ENCODE measurements around the gene TOR2A. TPM values are rescaled to one million over a fixed set of nuclear protein-coding genes. Genes with fewer than 3 reads are reported as not detected.

TOR2A gene
- total RNA-seq, 5 donors from 2014 or later (not counting 1 experiment from before 2014, with no cell fraction given) = 7.7 to 18.4 (median 15.5) TPM

DNA sequence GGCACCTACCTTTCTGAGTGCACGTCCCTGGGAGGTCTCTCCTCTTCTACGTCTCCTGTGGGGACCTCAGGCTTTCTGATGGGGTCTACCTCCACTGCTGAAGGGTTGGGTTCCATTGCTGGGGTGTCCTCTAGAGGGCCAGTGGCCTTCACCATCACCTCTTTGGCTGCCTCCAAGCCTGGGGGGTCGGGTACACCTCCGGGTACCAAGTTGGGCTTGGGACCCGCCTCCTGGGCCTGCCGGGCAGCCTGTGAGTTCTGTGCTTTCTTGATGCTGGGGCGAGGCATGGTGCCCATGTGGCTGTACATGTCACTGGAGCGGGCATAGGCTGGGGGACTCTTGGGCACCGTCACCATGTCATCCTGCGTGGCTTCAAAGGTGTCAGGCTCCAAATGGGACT, 38.9 kb upstream of the TOR2A start:
- Mint-ChIP-seq H3K27me3 (no peaks in the 10 kb centered on the region), H3K4me3 (peak overlapping the region in 2 of 3 donors; percentile 7 to 60), H3K27ac (peak overlapping the region; percentile 46 to 78), H3K4me1 (peaks cover 57 to 68% (median 65%) of the 10 kb centered on the region in 3 donors), H3K9me3 (no peaks in the 10 kb centered on the region), H3K36me3 (peaks cover 6% of the 10 kb centered on the region)
- Histone ChIP-seq H3K27me3 (replicated peaks in 1 of 2; ENCODE audit: control insufficient read depth in 2 of 2, extremely low read depth in 1 of 2, insufficient read depth in 2 of 2, low read length in 1 of 2) (no peaks in the 10 kb centered on the region), H3K9me3 (no peaks in the 10 kb centered on the region), H3K36me3 (ENCODE audit: control insufficient read depth in 2 of 2, extremely low read depth in 1 of 2, insufficient read depth in 1 of 2, low read length in 1 of 2) (peaks cover 6 to 41% of the 10 kb centered on the region in 2 donors), H3K27ac (ENCODE audit: low read length) (peak overlapping the region; percentile 11), H3K4me3 (ENCODE audit: control insufficient read depth in 1 of 2, extremely low read depth in 1 of 2, low read length in 1 of 2) (no peak overlapping the region), H3K4me1 (ENCODE audit: control insufficient read depth in 1 of 2, extremely low read depth in 1 of 2, insufficient read depth in 2 of 2, low read length in 2 of 2) (peaks cover 28 to 82% of the 10 kb centered on the region in 2 experiments)
- no peak for DNase-seq
- CTCF ChIA-PET = no interaction called here
- ATAC-seq (replicated peaks in 1 of 4) = no peak
- POLR2A ChIA-PET = interaction anchor here in 1 of 2 donors (0.5 kb wide), 1 partner anchor 970 kb away, joined by 3 read pairs; no protein-coding TSS in a partner anchor
- 96% methylated on average over 8 of the region's 10 CpGs for WGBS (ENCODE audit: insufficient coverage)

- ChIA-PET POLR2A (interaction anchor here in 1 of 2 donors (0.6 kb wide), 1 partner anchor 326 kb away, joined by 5 read pairs; no protein-coding TSS in a partner anchor), CTCF (interaction anchor here (0.7 to 2.8 kb wide), 3 partner anchors 12 to 58 kb away, joined by 3 to 31 read pairs (median 4); partner anchors contain the start of genes CDK9 (in 1 of the 2) and PTRH1 (in 1 of the 2))
- H3K27me3 ChIP-seq (replicated peaks in 1 of 2; ENCODE audit: control insufficient read depth in 2 of 2, extremely low read depth in 1 of 2, insufficient read depth in 2 of 2, low read length in 1 of 2) = no peaks in the 10 kb centered on the region
- no peaks in the 10 kb centered on the region for H3K27me3 Mint-ChIP-seq
- DNase-seq (no peak), ATAC-seq (replicated peaks in 1 of 4) (no peak)
- H3K27ac ChIP-seq (ENCODE audit: low read length) = no peak overlapping the region
- no peaks in the 10 kb centered on the region for H3K9me3 Mint-ChIP-seq
- peaks cover 6 to 44% of the 10 kb centered on the region in 2 donors for H3K36me3 ChIP-seq (ENCODE audit: control insufficient read depth in 2 of 2, extremely low read depth in 1 of 2, insufficient read depth in 1 of 2, low read length in 1 of 2)
- peaks cover 34 to 82% of the 10 kb centered on the region in 2 experiments for H3K4me1 ChIP-seq (ENCODE audit: control insufficient read depth in 1 of 2, extremely low read depth in 1 of 2, insufficient read depth in 2 of 2, low read length in 2 of 2)
- peaks cover 10% of the 10 kb centered on the region for H3K36me3 Mint-ChIP-seq
- H3K9me3 ChIP-seq = no peaks in the 10 kb centered on the region
- WGBS (ENCODE audit: insufficient coverage) = 94% methylated on average over 2 of the region's 3 CpGs
- H3K4me1 Mint-ChIP-seq = peaks cover 59 to 70% (median 67%) of the 10 kb centered on the region in 3 donors
- H3K4me3 ChIP-seq (ENCODE audit: control insufficient read depth in 1 of 2, extremely low read depth in 1 of 2, low read length in 1 of 2) = no peak overlapping the region
- H3K27ac Mint-ChIP-seq = peak overlapping the region; percentile 75 to 78
- peak overlapping the region in 1 of 3 donors; percentile 20 for H3K4me3 Mint-ChIP-seq
Measured at GRCh38 chr9:127773272-127773671, 38.2 kb upstream of the TOR2A start.

DNA sequence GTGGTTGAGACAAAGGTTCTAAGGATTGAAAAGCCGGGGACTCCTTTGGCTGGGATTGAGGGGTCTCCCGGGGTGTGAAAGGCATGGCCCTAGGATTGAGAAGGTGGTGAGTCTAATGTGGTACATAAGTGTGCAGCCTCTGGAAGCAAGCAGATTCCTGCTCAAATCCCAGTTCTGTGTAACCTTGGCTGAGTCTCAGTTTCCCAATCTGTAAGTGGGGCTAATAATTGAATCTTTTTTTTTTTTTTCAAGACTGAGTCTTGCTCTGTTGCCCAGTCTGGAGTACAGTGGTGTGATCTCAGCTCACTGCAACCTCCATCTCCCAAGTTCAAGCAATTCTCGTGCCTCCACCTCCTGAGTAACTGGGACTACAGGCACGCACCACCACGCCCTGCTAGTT, 37.5 kb upstream of the TOR2A start:
- no peaks in the 10 kb centered on the region for H3K9me3 Mint-ChIP-seq
- Histone ChIP-seq H3K27me3 (replicated peaks in 1 of 2; ENCODE audit: control insufficient read depth in 2 of 2, extremely low read depth in 1 of 2, insufficient read depth in 2 of 2, low read length in 1 of 2) (no peaks in the 10 kb centered on the region), H3K4me3 (ENCODE audit: control insufficient read depth in 1 of 2, extremely low read depth in 1 of 2, low read length in 1 of 2) (no peak overlapping the region), H3K27ac (ENCODE audit: low read length) (no peak overlapping the region), H3K36me3 (ENCODE audit: control insufficient read depth in 2 of 2, extremely low read depth in 1 of 2, insufficient read depth in 1 of 2, low read length in 1 of 2) (peaks cover 6 to 44% of the 10 kb centered on the region in 2 donors), H3K9me3 (no peaks in the 10 kb centered on the region), H3K4me1 (ENCODE audit: control insufficient read depth in 1 of 2, extremely low read depth in 1 of 2, insufficient read depth in 2 of 2, low read length in 2 of 2) (peaks cover 41 to 87% of the 10 kb centered on the region in 2 experiments)
- H3K4me1 Mint-ChIP-seq = peaks cover 64 to 75% (median 68%) of the 10 kb centered on the region in 3 donors
- DNase-seq = no peak
- H3K4me3 Mint-ChIP-seq = peak overlapping the region in 1 of 3 donors; percentile 20
- H3K27ac Mint-ChIP-seq = peak overlapping the region; percentile 75 to 78
- no peaks in the 10 kb centered on the region for H3K27me3 Mint-ChIP-seq
- POLR2A ChIA-PET = interaction anchor here (0.5 to 0.6 kb wide), 2 partner anchors 325 to 379 kb away, joined by 5 read pairs; no protein-coding TSS in a partner anchor
- no peak for ATAC-seq (replicated peaks in 1 of 4)
- WGBS (ENCODE audit: insufficient coverage) = 100% methylated on average over 2 of the region's 5 CpGs
- CTCF ChIA-PET = interaction anchor here (0.7 to 2.8 kb wide), 3 partner anchors 12 to 57 kb away, joined by 3 to 31 read pairs (median 4); partner anchors contain the start of genes CDK9 (in 1 of the 2) and PTRH1 (in 1 of the 2)
- peaks cover 10% of the 10 kb centered on the region for H3K36me3 Mint-ChIP-seq

GRCh38 chr9:127771570-127772189, 36.6 kb upstream of the TOR2A start:
- no peaks in the 10 kb centered on the region for H3K27me3 Mint-ChIP-seq
- peaks cover 50 to 92% of the 10 kb centered on the region in 2 experiments for H3K4me1 ChIP-seq (ENCODE audit: control insufficient read depth in 1 of 2, extremely low read depth in 1 of 2, insufficient read depth in 2 of 2, low read length in 2 of 2)
- H3K4me3 Mint-ChIP-seq = peak overlapping the region; percentile 86 to 89 (median 87)
- H3K9me3 ChIP-seq = no peaks in the 10 kb centered on the region
- ChIA-PET POLR2A (interaction anchor here (0.5 to 1.0 kb wide), 3 partner anchors 11 to 819 kb away, joined by 3 to 8 read pairs (median 4); no protein-coding TSS in a partner anchor), CTCF (interaction anchor here (0.7 to 2.8 kb wide), 7 partner anchors 13 to 134 kb away, joined by 3 to 31 read pairs (median 4); partner anchors contain the start of genes CDK9 (in 1 of the 2) and TOR2A (in 1 of the 2))
- no peaks in the 10 kb centered on the region for H3K27me3 ChIP-seq (replicated peaks in 1 of 2; ENCODE audit: control insufficient read depth in 2 of 2, extremely low read depth in 1 of 2, insufficient read depth in 2 of 2, low read length in 1 of 2)
- DNase-seq (no peak), ATAC-seq (replicated peaks in 1 of 4) (no peak)
- H3K9me3 Mint-ChIP-seq = no peaks in the 10 kb centered on the region
- H3K4me1 Mint-ChIP-seq = peaks cover 72 to 78% (median 73%) of the 10 kb centered on the region in 3 donors
- H3K27ac Mint-ChIP-seq = peak overlapping the region; percentile 95
- H3K27ac ChIP-seq (ENCODE audit: low read length) = peak overlapping the region; percentile 95
- WGBS (ENCODE audit: insufficient coverage) = no CpG with 5 or more reads among the region's 19 CpGs
- peaks cover 11 to 52% of the 10 kb centered on the region in 2 donors for H3K36me3 ChIP-seq (ENCODE audit: control insufficient read depth in 2 of 2, extremely low read depth in 1 of 2, insufficient read depth in 1 of 2, low read length in 1 of 2)
- H3K4me3 ChIP-seq (ENCODE audit: control insufficient read depth in 1 of 2, extremely low read depth in 1 of 2, low read length in 1 of 2) = peak overlapping the region in 1 of 2 donors; percentile 57
- peaks cover 15% of the 10 kb centered on the region for H3K36me3 Mint-ChIP-seq

DNA sequence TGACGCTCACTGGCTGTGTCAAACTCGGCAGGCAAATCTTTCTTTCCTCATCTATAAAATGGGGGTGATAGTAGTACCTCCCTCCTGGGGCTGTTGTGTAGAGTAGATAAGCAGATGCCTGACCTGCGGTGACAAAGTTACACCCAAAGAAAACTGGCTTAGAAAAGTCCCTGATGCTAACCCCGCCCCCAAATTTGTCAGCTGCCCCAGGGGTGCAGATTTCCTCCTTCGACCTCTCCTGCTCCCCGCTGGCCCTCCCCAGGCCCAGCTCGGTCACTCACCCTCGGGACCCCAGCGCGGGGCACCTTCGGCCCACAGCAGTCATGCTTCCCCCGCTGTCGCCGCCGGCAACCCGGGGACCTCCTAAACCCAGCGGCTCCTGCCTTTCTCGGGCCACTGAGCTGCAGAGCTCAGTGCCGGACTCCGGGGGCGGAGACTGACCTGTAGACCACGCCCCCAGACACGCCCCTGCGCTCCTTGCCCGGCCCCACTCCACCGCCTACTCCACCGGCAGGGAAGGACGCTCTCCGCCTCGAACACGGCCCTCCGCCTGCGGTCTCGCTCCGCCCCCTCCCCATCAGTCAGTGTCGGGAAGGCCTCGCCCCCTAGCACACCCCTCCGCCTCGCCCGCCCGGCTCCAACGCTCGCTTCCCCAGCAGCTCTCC, 35.9 kb upstream of the TOR2A start:
- ATAC-seq (replicated peaks in 1 of 4) (peak; percentile 85 to 89 (median 86)), DNase-seq (peak; percentile 84 to 96 (median 90))
- Histone ChIP-seq H3K36me3 (ENCODE audit: control insufficient read depth in 2 of 2, extremely low read depth in 1 of 2, insufficient read depth in 1 of 2, low read length in 1 of 2) (peaks cover 11 to 58% of the 10 kb centered on the region in 2 donors), H3K4me1 (ENCODE audit: control insufficient read depth in 1 of 2, extremely low read depth in 1 of 2, insufficient read depth in 2 of 2, low read length in 2 of 2) (peaks cover 51 to 92% of the 10 kb centered on the region in 2 experiments), H3K27ac (ENCODE audit: low read length) (peak overlapping the region; percentile 95), H3K9me3 (no peaks in the 10 kb centered on the region), H3K4me3 (ENCODE audit: control insufficient read depth in 1 of 2, extremely low read depth in 1 of 2, low read length in 1 of 2) (peak overlapping the region; percentile 57 to 58), H3K27me3 (replicated peaks in 1 of 2; ENCODE audit: control insufficient read depth in 2 of 2, extremely low read depth in 1 of 2, insufficient read depth in 2 of 2, low read length in 1 of 2) (no peaks in the 10 kb centered on the region)
- Mint-ChIP-seq H3K9me3 (no peaks in the 10 kb centered on the region), H3K4me1 (peaks cover 72 to 78% (median 75%) of the 10 kb centered on the region in 3 donors), H3K27me3 (no peaks in the 10 kb centered on the region), H3K27ac (peak overlapping the region; percentile 95), H3K4me3 (peak overlapping the region; percentile 86 to 89 (median 87)), H3K36me3 (peaks cover 19% of the 10 kb centered on the region)
- ChIA-PET CTCF (interaction anchor here (0.6 to 2.8 kb wide), 7 partner anchors 14 to 215 kb away, joined by 3 to 31 read pairs (median 4); partner anchors contain the start of genes CDK9 (in 2 of the 2) and TOR2A (in 1 of the 2)), POLR2A (interaction anchor here in 1 of 2 donors (0.5 to 1.0 kb wide), 4 partner anchors 11 to 84 kb away, joined by 3 to 6 read pairs (median 4); no protein-coding TSS in a partner anchor)
- WGBS (ENCODE audit: insufficient coverage) = 2% methylated on average over 32 of the region's 43 CpGs

DNA sequence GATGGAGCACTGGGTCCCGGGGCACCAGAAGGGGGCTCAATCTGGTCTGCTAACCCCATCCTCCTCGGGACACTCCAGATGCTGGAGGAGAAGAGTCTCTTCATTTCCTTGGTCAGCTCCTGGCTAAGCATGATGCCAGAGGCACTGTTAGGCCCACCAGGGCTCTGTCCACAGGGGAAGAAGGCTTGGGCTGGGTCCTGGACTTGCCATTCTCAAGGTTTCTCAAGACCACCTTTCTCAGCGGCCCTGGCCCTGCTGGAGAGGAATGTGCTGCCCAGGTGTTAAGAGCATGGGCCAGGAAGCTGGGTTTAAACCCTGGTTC, 35.5 kb upstream of the TOR2A start:
- no peaks in the 10 kb centered on the region for H3K9me3 Mint-ChIP-seq

More for the DNA sequence above, 35.5 kb upstream of the TOR2A start:
- Mint-ChIP-seq H3K4me1 (peaks cover 76 to 82% (median 77%) of the 10 kb centered on the region in 3 donors), H3K36me3 (peaks cover 22% of the 10 kb centered on the region), H3K4me3 (peak overlapping the region; percentile 86 to 89 (median 87)), H3K27me3 (no peaks in the 10 kb centered on the region), H3K27ac (peak overlapping the region; percentile 95)
- POLR2A ChIA-PET = interaction anchor here in 1 of 2 donors (0.5 kb wide), 2 partner anchors 39 to 85 kb away, joined by 4 to 6 read pairs; no protein-coding TSS in a partner anchor
- Histone ChIP-seq H3K9me3 (no peaks in the 10 kb centered on the region), H3K36me3 (ENCODE audit: control insufficient read depth in 2 of 2, extremely low read depth in 1 of 2, insufficient read depth in 1 of 2, low read length in 1 of 2) (peaks cover 12 to 60% of the 10 kb centered on the region in 2 donors), H3K4me3 (ENCODE audit: control insufficient read depth in 1 of 2, extremely low read depth in 1 of 2, low read length in 1 of 2) (peak overlapping the region; percentile 57 to 58), H3K27me3 (replicated peaks in 1 of 2; ENCODE audit: control insufficient read depth in 2 of 2, extremely low read depth in 1 of 2, insufficient read depth in 2 of 2, low read length in 1 of 2) (no peaks in the 10 kb centered on the region), H3K4me1 (ENCODE audit: control insufficient read depth in 1 of 2, extremely low read depth in 1 of 2, insufficient read depth in 2 of 2, low read length in 2 of 2) (peaks cover 54 to 90% of the 10 kb centered on the region in 2 experiments), H3K27ac (ENCODE audit: low read length) (peak overlapping the region; percentile 95)
- ATAC-seq (replicated peaks in 1 of 4) = no peak
- CTCF ChIA-PET = interaction anchor here (0.6 to 2.8 kb wide), 6 partner anchors 15 to 215 kb away, joined by 3 to 31 read pairs (median 4); partner anchors contain the start of genes CDK9 (in 2 of the 2) and TOR2A (in 1 of the 2)
- 58% methylated on average over 3 of the region's 3 CpGs for WGBS (ENCODE audit: insufficient coverage)
- DNase-seq = no peak
